ENCODE measurements around the gene TPT1.
A peak's percentile ranks its signal among the peaks of the same experiment; 100 is the strongest.

Gene TPT1

GRCh38 chr13:45341799-45342500, 967 bp upstream of the TPT1 start:
- Histone ChIP-seq H3K9me3 (ENCODE audit: control insufficient read depth, insufficient read depth, low read length) (no peaks in the 10 kb centered on the region), H3K27me3 (ENCODE audit: control insufficient read depth, insufficient read depth, low read length) (no peaks in the 10 kb centered on the region), H3K4me1 (ENCODE audit: control insufficient read depth, insufficient read depth, low read length) (peaks cover 6% of the 10 kb centered on the region), H3K36me3 (ENCODE audit: control insufficient read depth, insufficient read depth, low read length) (peaks cover 24% of the 10 kb centered on the region), H3K4me3 (ENCODE audit: low read depth, low read length) (peak overlapping the region; percentile 95), H3K9ac (ENCODE audit: low read depth, low read length) (peak overlapping the region; percentile 92)

DNA sequence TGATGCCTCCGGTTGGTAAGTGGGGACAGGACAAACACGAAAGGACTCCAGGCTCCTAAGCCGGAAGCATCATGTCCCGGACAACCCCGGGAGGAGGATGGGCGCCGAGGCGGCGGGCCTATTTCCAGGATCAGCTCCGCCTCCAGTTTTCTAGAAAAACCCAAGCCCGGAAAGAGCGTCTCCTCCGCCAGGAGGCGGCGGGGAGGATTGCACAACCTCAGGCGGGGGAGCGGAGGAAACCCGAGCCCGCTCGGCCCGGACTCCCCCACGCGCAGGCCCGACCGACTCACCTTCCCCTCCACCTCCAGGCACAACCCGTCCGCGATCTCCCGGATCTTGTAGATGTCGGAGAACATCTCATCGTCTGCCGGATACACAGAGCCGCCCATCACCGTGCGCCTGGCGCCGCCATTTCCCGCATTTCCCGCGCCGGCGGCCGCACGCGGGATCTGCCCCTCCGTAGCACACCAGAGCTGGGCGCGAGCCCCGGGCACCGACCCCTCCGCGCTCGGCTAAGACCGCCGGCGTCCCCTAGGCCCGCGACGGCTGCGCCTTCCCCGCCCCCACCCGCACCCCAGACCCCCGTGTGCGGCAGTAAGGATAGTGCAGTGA, 455 bp downstream of the TPT1 start:
- peaks cover 6% of the 10 kb centered on the region for H3K4me1 ChIP-seq (ENCODE audit: control insufficient read depth, insufficient read depth, low read length)
- H3K36me3 ChIP-seq (ENCODE audit: control insufficient read depth, insufficient read depth, low read length), result peaks cover 38% of the 10 kb centered on the region
- H3K27me3 ChIP-seq (ENCODE audit: control insufficient read depth, insufficient read depth, low read length), result no peaks in the 10 kb centered on the region
- no peaks in the 10 kb centered on the region for H3K9me3 ChIP-seq (ENCODE audit: control insufficient read depth, insufficient read depth, low read length)
- peak overlapping the region; percentile 82 for H3K4me3 ChIP-seq (ENCODE audit: low read depth, low read length)
- H3K9ac ChIP-seq (ENCODE audit: low read depth, low read length), result peak overlapping the region; percentile 97

DNA sequence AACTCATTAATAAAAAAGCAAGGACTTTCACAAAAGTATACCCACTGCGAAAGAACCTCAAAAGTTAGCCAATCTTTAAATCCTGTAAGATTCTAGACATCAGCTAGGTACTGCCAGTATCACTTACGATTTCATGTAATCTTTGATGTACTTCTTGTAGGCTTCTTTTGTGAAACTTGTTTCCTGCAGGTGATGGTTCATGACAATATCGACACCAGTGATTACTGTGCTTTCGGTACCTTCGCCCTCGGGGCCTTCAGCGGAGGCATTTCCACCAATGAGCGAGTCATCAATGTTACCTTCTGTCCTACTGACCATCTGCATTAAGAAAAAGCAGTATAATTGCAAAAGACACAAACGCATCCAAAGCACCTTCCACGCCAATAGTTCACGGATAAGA, 1.1 kb downstream of the TPT1 start:
- H3K4me3 ChIP-seq (ENCODE audit: low read depth, low read length), result peak overlapping the region; percentile 82
- H3K27me3 ChIP-seq (ENCODE audit: control insufficient read depth, insufficient read depth, low read length), result no peaks in the 10 kb centered on the region
- no peaks in the 10 kb centered on the region for H3K9me3 ChIP-seq (ENCODE audit: control insufficient read depth, insufficient read depth, low read length)
- peak overlapping the region; percentile 97 for H3K9ac ChIP-seq (ENCODE audit: low read depth, low read length)
- H3K36me3 ChIP-seq (ENCODE audit: control insufficient read depth, insufficient read depth, low read length), result peaks cover 38% of the 10 kb centered on the region
- peaks cover 6% of the 10 kb centered on the region for H3K4me1 ChIP-seq (ENCODE audit: control insufficient read depth, insufficient read depth, low read length)

DNA sequence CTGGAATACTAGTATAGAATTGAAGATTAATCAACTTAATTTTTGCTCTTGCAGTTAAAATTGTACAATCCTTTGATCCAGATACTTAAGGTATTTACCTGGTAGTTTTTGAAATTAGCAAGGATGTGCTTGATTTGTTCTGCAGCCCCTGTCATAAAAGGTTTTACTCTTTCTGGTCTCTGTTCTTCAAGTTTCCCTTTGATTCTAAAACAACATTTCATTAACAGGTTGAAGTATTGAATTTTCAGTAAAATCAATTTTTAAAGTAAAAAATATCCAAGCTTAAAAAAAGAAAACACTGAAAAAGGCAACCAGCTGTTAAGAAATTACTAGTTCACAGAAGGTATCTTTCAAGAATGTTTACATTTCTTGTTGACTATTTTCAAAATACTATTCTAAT, 1.6 kb downstream of the TPT1 start:
- Histone ChIP-seq H3K36me3 (ENCODE audit: control insufficient read depth, insufficient read depth, low read length) (peaks cover 38% of the 10 kb centered on the region), H3K9me3 (ENCODE audit: control insufficient read depth, insufficient read depth, low read length) (no peaks in the 10 kb centered on the region), H3K9ac (ENCODE audit: low read depth, low read length) (no peak overlapping the region), H3K4me3 (ENCODE audit: low read depth, low read length) (peak overlapping the region; percentile 82), H3K27me3 (ENCODE audit: control insufficient read depth, insufficient read depth, low read length) (no peaks in the 10 kb centered on the region), H3K4me1 (ENCODE audit: control insufficient read depth, insufficient read depth, low read length) (peaks cover 6% of the 10 kb centered on the region)

GRCh38 chr13:45337803-45338202, 3.2 kb downstream of the TPT1 start:
- Histone ChIP-seq H3K9ac (ENCODE audit: low read depth, low read length) (no peak overlapping the region), H3K9me3 (ENCODE audit: control insufficient read depth, insufficient read depth, low read length) (no peaks in the 10 kb centered on the region), H3K4me3 (ENCODE audit: low read depth, low read length) (no peak overlapping the region), H3K36me3 (ENCODE audit: control insufficient read depth, insufficient read depth, low read length) (peaks cover 38% of the 10 kb centered on the region), H3K27me3 (ENCODE audit: control insufficient read depth, insufficient read depth, low read length) (no peaks in the 10 kb centered on the region), H3K4me1 (ENCODE audit: control insufficient read depth, insufficient read depth, low read length) (peaks cover 6% of the 10 kb centered on the region)

DNA sequence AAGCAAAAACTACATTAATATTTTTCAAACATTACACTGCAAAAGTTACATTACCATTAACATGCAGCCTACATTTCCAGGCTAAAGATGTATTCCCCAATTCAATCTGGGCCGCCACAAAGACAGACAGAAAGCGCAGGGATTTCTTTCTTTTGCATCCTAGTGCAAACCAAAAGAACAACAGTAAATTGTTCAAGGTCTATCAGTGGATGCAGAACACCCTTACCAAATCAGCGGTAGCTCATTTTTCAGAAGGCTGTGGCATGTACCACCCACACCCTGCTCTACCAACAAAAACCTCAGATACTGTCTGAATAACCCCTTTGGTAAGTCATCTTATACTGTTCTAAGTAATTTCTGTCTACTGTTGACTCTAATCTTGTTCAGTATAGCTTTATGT, 3.6 kb downstream of the TPT1 start:
- H3K27me3 ChIP-seq (ENCODE audit: control insufficient read depth, insufficient read depth, low read length), result no peaks in the 10 kb centered on the region
- no peaks in the 10 kb centered on the region for H3K9me3 ChIP-seq (ENCODE audit: control insufficient read depth, insufficient read depth, low read length)
- H3K9ac ChIP-seq (ENCODE audit: low read depth, low read length), result no peak overlapping the region
- H3K4me1 ChIP-seq (ENCODE audit: control insufficient read depth, insufficient read depth, low read length), result peaks cover 5% of the 10 kb centered on the region
- H3K4me3 ChIP-seq (ENCODE audit: low read depth, low read length), result no peak overlapping the region
- H3K36me3 ChIP-seq (ENCODE audit: control insufficient read depth, insufficient read depth, low read length), result peaks cover 38% of the 10 kb centered on the region

- Histone ChIP-seq H3K9me3 (ENCODE audit: control insufficient read depth, insufficient read depth, low read length) (no peaks in the 10 kb centered on the region), H3K4me1 (ENCODE audit: control insufficient read depth, insufficient read depth, low read length) (peaks cover 3% of the 10 kb centered on the region), H3K36me3 (ENCODE audit: control insufficient read depth, insufficient read depth, low read length) (peaks cover 38% of the 10 kb centered on the region), H3K9ac (ENCODE audit: low read depth, low read length) (no peak overlapping the region), H3K4me3 (ENCODE audit: low read depth, low read length) (no peak overlapping the region), H3K27me3 (ENCODE audit: control insufficient read depth, insufficient read depth, low read length) (no peaks in the 10 kb centered on the region)
Observed at GRCh38 chr13:45336025-45336800, 4.8 kb downstream of the TPT1 start.

GRCh38 chr13:45335397-45336024, 5.5 kb downstream of the TPT1 start:
- no peaks in the 10 kb centered on the region for H3K27me3 ChIP-seq (ENCODE audit: control insufficient read depth, insufficient read depth, low read length)
- H3K9ac ChIP-seq (ENCODE audit: low read depth, low read length), result no peak overlapping the region
- no peak overlapping the region for H3K4me3 ChIP-seq (ENCODE audit: low read depth, low read length)
- H3K4me1 ChIP-seq (ENCODE audit: control insufficient read depth, insufficient read depth, low read length), result peaks cover 3% of the 10 kb centered on the region
- no peaks in the 10 kb centered on the region for H3K9me3 ChIP-seq (ENCODE audit: control insufficient read depth, insufficient read depth, low read length)
- H3K36me3 ChIP-seq (ENCODE audit: control insufficient read depth, insufficient read depth, low read length), result peaks cover 38% of the 10 kb centered on the region

- Histone ChIP-seq H3K36me3 (ENCODE audit: control insufficient read depth, insufficient read depth, low read length) (peaks cover 31% of the 10 kb centered on the region), H3K27me3 (ENCODE audit: control insufficient read depth, insufficient read depth, low read length) (no peaks in the 10 kb centered on the region), H3K4me3 (ENCODE audit: low read depth, low read length) (no peak overlapping the region), H3K9me3 (ENCODE audit: control insufficient read depth, insufficient read depth, low read length) (no peaks in the 10 kb centered on the region), H3K9ac (ENCODE audit: low read depth, low read length) (no peak overlapping the region), H3K4me1 (ENCODE audit: control insufficient read depth, insufficient read depth, low read length) (peaks cover 3% of the 10 kb centered on the region)
Observed at GRCh38 chr13:45333977-45334922, 6.7 kb downstream of the TPT1 start.

DNA sequence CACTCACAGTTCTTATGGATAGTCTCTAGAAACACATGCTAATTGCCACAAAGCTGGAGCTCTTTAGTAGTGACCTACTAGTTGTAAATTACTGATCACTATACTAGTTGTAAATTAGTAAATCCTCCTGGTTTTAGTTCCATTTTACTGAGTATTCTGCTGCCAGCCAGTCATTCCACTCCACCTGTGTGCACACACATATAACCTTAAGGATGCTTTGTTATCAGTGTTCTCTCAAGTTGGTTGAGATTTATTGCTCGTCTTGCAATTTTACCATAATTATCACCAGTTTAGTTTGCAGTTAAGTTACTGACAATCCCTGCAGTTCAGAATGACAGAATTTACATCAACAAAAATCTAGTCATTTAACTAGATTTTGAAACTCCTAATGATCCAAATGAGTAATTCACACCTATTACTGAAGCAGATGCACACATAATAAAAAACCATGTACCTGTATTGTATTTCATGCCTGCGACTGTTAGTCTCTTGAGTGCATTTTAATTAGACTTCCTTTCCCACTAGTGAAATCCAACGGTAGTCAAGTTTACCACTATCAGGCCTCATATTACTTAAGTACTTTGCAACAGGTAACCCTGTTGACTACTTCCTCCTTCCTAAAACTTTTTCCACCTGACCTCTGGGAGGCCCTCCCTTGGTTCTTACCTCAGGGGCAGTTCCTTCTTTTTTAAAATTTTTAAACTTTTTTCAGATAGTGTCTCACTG, 7.6 kb downstream of the TPT1 start:
- H3K36me3 ChIP-seq (ENCODE audit: control insufficient read depth, insufficient read depth, low read length), result peaks cover 27% of the 10 kb centered on the region
- H3K27me3 ChIP-seq (ENCODE audit: control insufficient read depth, insufficient read depth, low read length), result no peaks in the 10 kb centered on the region
- H3K4me1 ChIP-seq (ENCODE audit: control insufficient read depth, insufficient read depth, low read length), result no peaks in the 10 kb centered on the region
- no peak overlapping the region for H3K9ac ChIP-seq (ENCODE audit: low read depth, low read length)
- H3K9me3 ChIP-seq (ENCODE audit: control insufficient read depth, insufficient read depth, low read length), result no peaks in the 10 kb centered on the region
- H3K4me3 ChIP-seq (ENCODE audit: low read depth, low read length), result no peak overlapping the region
